GM03348 (cell line): ENCODE measurements around the gene CALHM4.

Experiments used
- DNase-seq: peaks from one replicate; pipeline ENCODE4 v3.0.0; 2012; ENCODE audit warnings: low spot score

Gene CALHM4

GRCh38 chr6:116542426-116542825 is 11.1 kb upstream of the CALHM4 start:
- DNase-seq = no peak

- DNase-seq = no peak
Observed at GRCh38 chr6:116543149-116543548, 10.4 kb upstream of the CALHM4 start.

- DNase-seq = no peak
Observed at GRCh38 chr6:116545651-116546050, 7.9 kb upstream of the CALHM4 start, which contains the start of gene TRAPPC3L. Gene TRAPPC3L, minus strand, starts transcription at chr6:116545684. Its CDS starts 170 bp downstream, at chr6:116545514.

GRCh38 chr6:116547358-116547757 is 6.2 kb upstream of the CALHM4 start:
- DNase-seq = no peak

- no peak for DNase-seq
Observed at GRCh38 chr6:116550796-116551195, 2.8 kb upstream of the CALHM4 start.

- peak; percentile 61 for DNase-seq
Observed at GRCh38 chr6:116556065-116556464, 2.5 kb downstream of the CALHM4 start.

- no peak for DNase-seq
Observed at GRCh38 chr6:116556814-116557415, 3.4 kb downstream of the CALHM4 start.

GRCh38 chr6:116557893-116558292 is 4.3 kb downstream of the CALHM4 start:
- DNase-seq = peak; percentile 68

- DNase-seq = no peak
Observed at GRCh38 chr6:116560130-116560529, 6.6 kb downstream of the CALHM4 start.

- DNase-seq = peak; percentile 53
Observed at GRCh38 chr6:116561377-116562018, 7.9 kb downstream of the CALHM4 start.

GRCh38 chr6:116562019-116562403 is 8.5 kb downstream of the CALHM4 start:
- DNase-seq = no peak

GRCh38 chr6:116562614-116563013 is 9.1 kb downstream of the CALHM4 start:
- no peak for DNase-seq

GRCh38 chr6:116563830-116564229 is 10.3 kb downstream of the CALHM4 start:
- no peak for DNase-seq

- peak; percentile 40 for DNase-seq
Observed at GRCh38 chr6:116564311-116564710, 10.8 kb downstream of the CALHM4 start.

- peak; percentile 46 for DNase-seq
Observed at GRCh38 chr6:116564921-116565872, 11.6 kb downstream of the CALHM4 start.

- DNase-seq = no peak
Observed at GRCh38 chr6:116568111-116568510, 14.6 kb downstream of the CALHM4 start.

- no peak for DNase-seq
Observed at GRCh38 chr6:116568821-116569755, 15.5 kb downstream of the CALHM4 start.

- peak; percentile 98 for DNase-seq
Observed at GRCh38 chr6:116570856-116571682, 17.5 kb downstream of the CALHM4 start, which contains the start of gene RWDD1. Gene RWDD1, plus strand, starts transcription at chr6:116571504. Its CDS starts 79 bp downstream, at chr6:116571583.

GRCh38 chr6:116571683-116572000 is 18.1 kb downstream of the CALHM4 start:
- no peak for DNase-seq

GRCh38 chr6:116572162-116572561 is 18.6 kb downstream of the CALHM4 start:
- DNase-seq = peak; percentile 41

GRCh38 chr6:116575227-116575626 is 21.7 kb downstream of the CALHM4 start:
- no peak for DNase-seq
